ENCODE measurements around the gene STK38L. TPM values are rescaled to one million over a fixed set of nuclear protein-coding genes. Genes with fewer than 3 reads are reported as not detected.

STK38L gene
- polyA plus RNA-seq, 1 donor (not counting 4 experiments of a cell fraction or from before 2014, with no cell fraction given) = 25.4 TPM

GRCh38 chr12:27359578-27360340, 115.7 kb downstream of the STK38L start:
- no peak overlapping the region for H2AFZ ChIP-seq (ENCODE audit: control insufficient read depth, low read length)
- H3K9me1 ChIP-seq (ENCODE audit: control insufficient read depth, extremely low read depth, insufficient read depth, low read length) = peaks cover 2% of the 10 kb centered on the region
- TF ChIP-seq EZH2 (IDR thresholded peaks at IDR 0.05; ENCODE audit: low read length) (no peak), CTCF (optimal IDR thresholded peaks at IDR 0.05 in 1 of 3, IDR thresholded peaks at IDR 0.05 in 1 of 3, conservative IDR thresholded peaks at IDR 0.05 in 1 of 3; ENCODE audit: extremely low read depth in 1 of 3, insufficient read depth in 2 of 3, low read length in 3 of 3) (no peak)
- H3K27me3 ChIP-seq (ENCODE audit: control insufficient read depth, extremely low read depth, insufficient read depth, low read length) = no peaks in the 10 kb centered on the region
- no peaks in the 10 kb centered on the region for H3K4me1 ChIP-seq (ENCODE audit: control insufficient read depth, extremely low read depth, insufficient read depth, low read length)
- peaks cover 49% of the 10 kb centered on the region for H3K79me2 ChIP-seq (ENCODE audit: control insufficient read depth, insufficient read depth, low read length)
- H3K4me2 ChIP-seq (ENCODE audit: control insufficient read depth, extremely low read depth, insufficient read depth, low read depth, low read length) = no peak overlapping the region
- DNase-seq (ENCODE audit: low read depth, low spot score) (no peak), FAIRE-seq (no peak)
- H3K9ac ChIP-seq (ENCODE audit: control insufficient read depth, extremely low read depth, insufficient read depth, low read length) = no peak overlapping the region
- H4K20me1 ChIP-seq (ENCODE audit: control insufficient read depth, extremely low read depth, insufficient read depth, low read length) = no peaks in the 10 kb centered on the region
- no peak overlapping the region for H3K4me3 ChIP-seq (ENCODE audit: control insufficient read depth in 2 of 3, extremely low read depth in 1 of 3, insufficient read depth in 2 of 3, low read depth in 1 of 3, low read length in 3 of 3)
- no peaks in the 10 kb centered on the region for H3K9me3 ChIP-seq (ENCODE audit: control insufficient read depth, low read depth, low read length)
- dilution Hi-C loops (cut with MboI; ENCODE audit: extremely low pct_ligation_motif_present, low sequenced_read_pairs) = no loop called here
- H3K27ac ChIP-seq (ENCODE audit: control insufficient read depth, insufficient read depth, low read length) = no peak overlapping the region
- no peaks in the 10 kb centered on the region for H3K36me3 ChIP-seq (ENCODE audit: control insufficient read depth in 2 of 2, extremely low read depth in 1 of 2, insufficient read depth in 2 of 2, low read length in 2 of 2)

- dilution Hi-C loops (cut with MboI; ENCODE audit: extremely low pct_ligation_motif_present, low sequenced_read_pairs) = no loop called here
- Histone ChIP-seq H3K27me3 (ENCODE audit: control insufficient read depth, extremely low read depth, insufficient read depth, low read length) (no peaks in the 10 kb centered on the region), H4K20me1 (ENCODE audit: control insufficient read depth, extremely low read depth, insufficient read depth, low read length) (no peaks in the 10 kb centered on the region), H3K4me1 (ENCODE audit: control insufficient read depth, extremely low read depth, insufficient read depth, low read length) (no peaks in the 10 kb centered on the region), H3K4me3 (ENCODE audit: control insufficient read depth in 2 of 3, extremely low read depth in 1 of 3, insufficient read depth in 2 of 3, low read depth in 1 of 3, low read length in 3 of 3) (no peak overlapping the region), H3K9me3 (ENCODE audit: control insufficient read depth, low read depth, low read length) (no peaks in the 10 kb centered on the region), H3K27ac (ENCODE audit: control insufficient read depth, insufficient read depth, low read length) (no peak overlapping the region), H3K79me2 (ENCODE audit: control insufficient read depth, insufficient read depth, low read length) (peaks cover 41% of the 10 kb centered on the region), H3K9ac (ENCODE audit: control insufficient read depth, extremely low read depth, insufficient read depth, low read length) (no peak overlapping the region), H2AFZ (ENCODE audit: control insufficient read depth, low read length) (no peak overlapping the region), H3K9me1 (ENCODE audit: control insufficient read depth, extremely low read depth, insufficient read depth, low read length) (no peaks in the 10 kb centered on the region), H3K36me3 (ENCODE audit: control insufficient read depth in 2 of 2, extremely low read depth in 1 of 2, insufficient read depth in 2 of 2, low read length in 2 of 2) (no peaks in the 10 kb centered on the region), H3K4me2 (ENCODE audit: control insufficient read depth, extremely low read depth, insufficient read depth, low read depth, low read length) (no peak overlapping the region)
- FAIRE-seq (no peak), DNase-seq (ENCODE audit: low read depth, low spot score) (no peak)
- TF ChIP-seq EZH2 (IDR thresholded peaks at IDR 0.05; ENCODE audit: low read length) (no peak), CTCF (optimal IDR thresholded peaks at IDR 0.05 in 1 of 3, IDR thresholded peaks at IDR 0.05 in 1 of 3, conservative IDR thresholded peaks at IDR 0.05 in 1 of 3; ENCODE audit: extremely low read depth in 1 of 3, insufficient read depth in 2 of 3, low read length in 3 of 3) (no peak)
These were observed 117.3 kb downstream of the STK38L start for GRCh38 chr12:27361372-27361771.
